ENCODE results near the gene UGP2.
"Not testable (repeated sequence)": the region's sequence is repeated elsewhere in the genome, so short reads cannot be mapped to it uniquely, and the experiment has no call there.

UGP2 gene

GRCh38 chr2:63898839-63899238 lies 57.1 kb downstream of the UGP2 start:
- DNase-seq = no peak

DNA sequence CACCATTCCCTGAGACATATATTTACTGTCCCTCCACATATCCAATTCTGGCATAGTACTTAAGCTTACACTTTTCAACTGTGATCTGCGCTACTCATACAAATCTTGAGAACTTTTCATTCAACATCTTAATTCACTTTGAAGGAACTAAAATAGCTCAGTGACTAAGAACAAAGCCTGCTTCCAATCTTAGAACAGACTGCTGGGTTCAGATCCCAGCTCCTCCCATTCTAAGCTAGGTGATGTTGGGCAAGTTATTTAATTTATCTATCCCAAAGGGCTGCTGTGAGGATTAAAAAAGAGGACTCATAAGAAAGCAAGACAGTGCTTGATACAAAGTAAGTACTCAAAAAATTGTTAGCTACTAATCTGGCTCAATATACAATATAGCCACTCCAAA lies 57.9 kb downstream of the UGP2 start:
- DNase-seq = no peak

DNA sequence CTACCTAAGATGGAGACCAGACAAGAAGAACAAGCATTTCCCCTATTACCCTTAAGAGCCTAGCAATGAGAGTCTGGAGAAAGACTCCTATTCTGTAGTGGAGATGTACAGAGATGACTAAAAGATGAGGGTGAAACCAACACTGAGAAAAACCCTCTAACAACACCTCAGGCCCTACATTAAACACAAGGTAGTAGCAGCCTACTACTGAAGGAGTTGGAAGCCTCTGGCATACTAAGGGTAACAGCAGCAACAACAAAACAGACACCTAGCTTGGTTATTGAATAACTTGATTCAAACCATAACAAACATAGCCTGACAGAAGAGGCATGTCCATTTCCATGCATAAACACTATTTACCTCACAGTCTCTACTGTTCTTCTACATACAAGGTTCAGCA lies 60.5 kb downstream of the UGP2 start:
- no peak for DNase-seq

GRCh38 chr2:63903003-63903402 lies 61.3 kb downstream of the UGP2 start:
- no peak for DNase-seq

- no peak for DNase-seq
Observed at GRCh38 chr2:63914311-63914710, 72.6 kb downstream of the UGP2 start.

GRCh38 chr2:63926815-63927214 lies 85.1 kb downstream of the UGP2 start:
- no peak for DNase-seq

GRCh38 chr2:63932104-63932503 lies 90.4 kb downstream of the UGP2 start:
- not testable (repeated sequence) for DNase-seq

Measured in NCI-H524 (cell line).